ENCODE measurements around the gene APEH.

DNA sequence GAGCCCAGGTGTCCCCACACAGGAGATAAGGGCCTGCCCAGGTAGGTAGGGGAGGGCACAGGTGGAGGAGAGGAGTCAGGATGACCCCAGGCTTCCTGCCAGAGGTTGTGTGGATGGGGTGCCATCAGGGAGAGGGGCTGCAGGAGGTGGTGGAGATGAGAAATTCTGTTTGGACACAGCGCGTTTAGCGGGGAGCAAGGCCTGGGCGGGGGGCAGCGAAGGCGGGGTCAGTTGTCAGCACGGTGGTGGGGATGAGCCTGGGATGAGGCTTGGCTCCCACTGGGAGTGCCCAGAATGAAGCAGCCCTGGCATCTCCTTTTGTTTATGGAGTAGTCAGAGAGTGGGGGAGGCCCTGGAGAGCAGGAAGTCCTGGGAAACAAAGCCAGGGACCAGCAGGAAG, 29.8 kb downstream of the APEH start:
- TF ChIP-seq YY1 (IDR thresholded peaks at IDR 0.05; ENCODE audit: insufficient read depth, insufficient read length): no peak
- no peak for TF ChIP-seq ZNF274 (IDR thresholded peaks at IDR 0.05; ENCODE audit: low read depth, low read length)

All from NT2/D1 (cell line).